Fibroblast of mammary gland (primary cell): ENCODE data around the gene PTOV1.

Experiments
- DNase-seq: peaks from one replicate; pipeline ENCODE4 v3.0.0-alpha.2; 2010; ENCODE audit warnings: low read depth
- H3K4me3 ChIP-seq: 2 replicates; pipeline ENCODE4 v1.5.1; 2011; ENCODE audit warnings: low read depth, mild to moderate bottlenecking, low read length, moderate library complexity; ENCODE audit not compliant: control insufficient read depth
- CTCF ChIP-seq: conservative IDR thresholded peaks from 2 replicates; pipeline ENCODE4 v1.5.1; 2011; ENCODE audit warnings: low read depth, low read length, inconsistent platforms; ENCODE audit not compliant: control insufficient read depth, insufficient read depth

The PTOV1 gene

GRCh38 chr19:49869484-49870308 is 18.7 kb downstream of the PTOV1 start:
- DNase-seq, result peak; percentile 100
- no peak for TF ChIP-seq CTCF
- H3K4me3 ChIP-seq, result peak overlapping the region; percentile 49

GRCh38 chr19:49870309-49870901 is 19.4 kb downstream of the PTOV1 start:
- no peak for DNase-seq
- TF ChIP-seq CTCF, result no peak
- H3K4me3 ChIP-seq, result peak overlapping the region; percentile 49

- no peak overlapping the region for H3K4me3 ChIP-seq
- peak; percentile 38 for DNase-seq
- TF ChIP-seq CTCF, result no peak
These were observed 20.5 kb downstream of the PTOV1 start for GRCh38 chr19:49871349-49871985.

GRCh38 chr19:49872245-49873128 is 21.5 kb downstream of the PTOV1 start:
- DNase-seq, result no peak
- TF ChIP-seq CTCF, result no peak
- H3K4me3 ChIP-seq, result no peak overlapping the region

- TF ChIP-seq CTCF, result no peak
- no peak overlapping the region for H3K4me3 ChIP-seq
- DNase-seq, result no peak
These were observed 22.2 kb downstream of the PTOV1 start for GRCh38 chr19:49873129-49873521.

GRCh38 chr19:49873834-49874233 is 22.9 kb downstream of the PTOV1 start:
- TF ChIP-seq CTCF, result no peak
- no peak overlapping the region for H3K4me3 ChIP-seq
- no peak for DNase-seq
